AG04450 (cell line): Measurements from ENCODE around the gene ARMC8. TPM values are rescaled to one million over a fixed set of nuclear protein-coding genes. Genes with fewer than 3 reads are reported as not detected.

ENCODE experiments used
- CTCF ChIA-PET: fragments of 300-600, 350-600 bp; formaldehyde crosslinking; extraction: SDS; loops from one replicate; lab custom pipeline; 2022; ENCODE audit warnings: antibody characterized with exemption, inconsistent platforms; lab: Charles Lee
- POLR2A ChIA-PET: fragments of 350-600 bp; formaldehyde crosslinking; extraction: SDS; loops from one replicate; lab custom pipeline; 2021; ENCODE audit warnings: antibody characterized with exemption, inconsistent platforms; lab: Yijun Ruan, JAX
- DNase-seq: peaks from one replicate; pipeline ENCODE4 v3.0.0-alpha.2; 2011; ENCODE audit warnings: low read depth, low spot score
- H3K27ac ChIP-seq: one replicate; pipeline ENCODE4 v1.5.1; 2012; ENCODE audit warnings: low read depth, low read length, control low read depth
- H3K27me3 ChIP-seq: one replicate; pipeline ENCODE4 v1.6.0; 2012; ENCODE audit warnings: low read length; ENCODE audit not compliant: control insufficient read depth, insufficient read depth
- H3K4me3 ChIP-seq: 2 replicates; pipeline ENCODE4 v1.5.1; 2011; ENCODE audit warnings: mild to moderate bottlenecking, low read depth, low read length, control low read depth
- H3K9me3 ChIP-seq: 2 replicates; pipeline ENCODE4 v1.5.1; 2012; ENCODE audit warnings: low read length; ENCODE audit not compliant: control insufficient read depth, insufficient read depth
- CTCF ChIP-seq: IDR thresholded peaks from 2 replicates; pipeline ENCODE4 v1.5.1; 2011; ENCODE audit warnings: low read depth, low read length, control low read depth, inconsistent platforms
- polyA plus RNA-seq: library from polyadenylated mRNA; depleted of rRNA; stranded (reverse); fragments of >200 nt; gene quantifications from 2 replicates; pipeline ENCODE4 v1.2.3, GENCODE V29; 2011

Gene ARMC8
- polyA plus RNA-seq, 1 experiment, result 61.2 TPM

GRCh38 chr3:138284957-138285477 is 97.9 kb downstream of the ARMC8 start:
- POLR2A ChIA-PET, result no interaction called here
- no peaks in the 10 kb centered on the region for H3K9me3 ChIP-seq
- 0 out of 2 replicates have a peak, but pooled peaks have one; percentile 22 for TF ChIP-seq CTCF
- H3K4me3 ChIP-seq, result no peak overlapping the region
- H3K27me3 ChIP-seq, result no peaks in the 10 kb centered on the region
- H3K27ac ChIP-seq, result no peak overlapping the region
- DNase-seq, result no peak
- CTCF ChIA-PET, result interaction anchor here (1.4 kb wide), 1 partner anchor 15 kb away, joined by 4 read pairs; no protein-coding TSS in a partner anchor

- CTCF ChIA-PET, result no interaction called here
- Histone ChIP-seq H3K27me3 (no peaks in the 10 kb centered on the region), H3K27ac (no peak overlapping the region), H3K9me3 (no peaks in the 10 kb centered on the region), H3K4me3 (no peak overlapping the region)
- DNase-seq, result no peak
- POLR2A ChIA-PET, result no interaction called here
- no peak for TF ChIP-seq CTCF
These were observed 102.2 kb downstream of the ARMC8 start for GRCh38 chr3:138289260-138289659.

GRCh38 chr3:138289701-138290100 is 102.6 kb downstream of the ARMC8 start:
- H3K27ac ChIP-seq, result no peak overlapping the region
- POLR2A ChIA-PET, result no interaction called here
- H3K27me3 ChIP-seq, result no peaks in the 10 kb centered on the region
- CTCF ChIA-PET, result no interaction called here
- no peak overlapping the region for H3K4me3 ChIP-seq
- no peaks in the 10 kb centered on the region for H3K9me3 ChIP-seq
- DNase-seq, result no peak
- TF ChIP-seq CTCF, result no peak

- TF ChIP-seq CTCF, result no peak
- H3K9me3 ChIP-seq, result no peaks in the 10 kb centered on the region
- H3K4me3 ChIP-seq, result no peak overlapping the region
- H3K27me3 ChIP-seq, result no peaks in the 10 kb centered on the region
- H3K27ac ChIP-seq, result no peak overlapping the region
- CTCF ChIA-PET, result interaction anchor here (1.5 kb wide), 1 partner anchor 121 kb away, joined by 3 read pairs; no protein-coding TSS in a partner anchor
- no peak for DNase-seq
- POLR2A ChIA-PET, result no interaction called here
These were observed 109.5 kb downstream of the ARMC8 start for GRCh38 chr3:138296639-138297038.

GRCh38 chr3:138297059-138297607 is 110.0 kb downstream of the ARMC8 start:
- Histone ChIP-seq H3K4me3 (no peak overlapping the region), H3K27me3 (no peaks in the 10 kb centered on the region), H3K27ac (no peak overlapping the region), H3K9me3 (no peaks in the 10 kb centered on the region)
- no peak for DNase-seq
- ChIA-PET CTCF (no interaction called here), POLR2A (no interaction called here)
- no peak for TF ChIP-seq CTCF
